Measurements from ENCODE around the gene NME1.

GRCh38 chr17:51132964-51133319, 20.4 kb upstream of the NME1 start:
- TF ChIP-seq CTCF (IDR thresholded peaks at IDR 0.05; ENCODE audit: poor library complexity, severe bottlenecking) (no peak), EP300 (conservative IDR thresholded peaks at IDR 0.05; ENCODE audit: poor library complexity, severe bottlenecking) (no peak)

All from neural cell (in vitro differentiated cells).